Kidney (tissue), 14 donors: ENCODE data around the gene TARM1. TPM values are rescaled to one million over a fixed set of nuclear protein-coding genes. Genes with fewer than 3 reads are reported as not detected.
"Not testable (repeated sequence)": the region's sequence is repeated elsewhere in the genome, so short reads cannot be mapped to it uniquely, and the experiment has no call there.

Experiments
- DNase-seq, 5 donors: peaks; one replicate each; pipeline ENCODE4 v3.0.0-alpha.2; 2013 to 2020
- FAIRE-seq: peaks from 2 replicates; lab custom pipeline; 2012; peaks lifted over from hg19 to GRCh38; lab: Jason Lieb, UNC
- H3K27ac ChIP-seq, 2 donors: one replicate each; pipeline ENCODE4 v1.7.0; 2013; ENCODE audit warnings: low read depth in 2 of 2, low read length in 2 of 2, inconsistent platforms in 1 of 2
- H3K27me3 ChIP-seq: one replicate; pipeline ENCODE4 v1.7.1; 2013; ENCODE audit warnings: low read length, inconsistent platforms; ENCODE audit not compliant: control insufficient read depth, insufficient read depth
- H3K36me3 ChIP-seq, 3 donors: one replicate each; pipeline versions ENCODE4 v1.7.0 to v1.7.1; 2013; ENCODE audit warnings: low read length in 3 of 3, control low read depth in 1 of 3, inconsistent platforms in 1 of 3; ENCODE audit not compliant: insufficient read depth in 3 of 3, control insufficient read depth in 2 of 3
- H3K4me1 ChIP-seq, 3 donors: one replicate each; pipeline versions ENCODE4 v1.7.0 to v1.7.1; 2013; ENCODE audit warnings: low read length in 3 of 3, inconsistent platforms in 1 of 3, low read depth in 1 of 3; ENCODE audit not compliant: control insufficient read depth in 2 of 3, insufficient read depth in 2 of 3
- H3K4me3 ChIP-seq, 3 donors: one replicate each; pipeline versions ENCODE4 v1.7.0 to v1.8.1; 2013; ENCODE audit warnings: low read length in 3 of 3, control low read depth in 1 of 3, inconsistent platforms in 1 of 3
- H3K9ac ChIP-seq, 3 donors: one replicate each; pipeline versions ENCODE4 v1.7.0 to v1.7.1; 2013; ENCODE audit warnings: low read length in 3 of 3, control low read depth in 1 of 3, inconsistent platforms in 1 of 3
- H3K9me3 ChIP-seq, 3 donors: one replicate each; pipeline versions ENCODE4 v1.7.0 to v1.7.1; 2013; ENCODE audit warnings: low read length in 3 of 3, control low read depth in 1 of 3, inconsistent platforms in 1 of 3; ENCODE audit not compliant: control insufficient read depth in 2 of 3, insufficient read depth in 1 of 3
- CTCF ChIP-seq: IDR thresholded peaks from 3 replicates; pipeline ENCODE4 v1.5.1; 2012; ENCODE audit warnings: mild to moderate bottlenecking, moderate library complexity, borderline replicate concordance; ENCODE audit not compliant: insufficient read depth; ENCODE audit errors: extremely low read depth
- intact Hi-C: fragments of 100-400 bp; cut with DNase I; formaldehyde crosslinking; loops from one replicate; pipeline ENCODE4 v1.11.1; 2022
- polyA plus RNA-seq: library from polyadenylated mRNA; stranded (reverse); fragments of 350-450 nt; fragmentation: Illumina TruSeq; extraction: RNeasy Lipid Tissue Mini Kit (QIAGEN cat#74804); gene quantifications from one replicate; pipeline ENCODE4 v1.2.3, GENCODE V29; 2014; ENCODE audit warnings: low read depth, low replicate concordance; ENCODE audit not compliant: insufficient read depth
- total RNA-seq: library from RNA; stranded (reverse); fragmentation: NEBNext Ultra II Directional; extraction: Animal tissue kit (Norgen Biotek cat#: 25700); gene quantifications from one replicate; pipeline ENCODE4 v1.2.1, GENCODE V29; 2021
- donor health status: control.
- donor health status: control.
- donor health status: control.
- donor health status: control.
- donor health status: control.
- donor health status: DM: yes; HTN: yes; CAD: no.
- donor health status: Normal renal cell carcinoma (clear cell type).

TARM1 gene
- total and polyA plus RNA-seq, 2 donors from 2014 or later = not detected

- Histone ChIP-seq H3K4me1 (no peaks in the 10 kb centered on the region), H3K9ac (no peak overlapping the region), H3K27ac (no peak overlapping the region), H3K27me3 (no peaks in the 10 kb centered on the region), H3K9me3 (no peaks in the 10 kb centered on the region), H3K36me3 (no peaks in the 10 kb centered on the region), H3K4me3 (no peak overlapping the region)
- FAIRE-seq = no peak
- intact Hi-C loops = no loop called here
- DNase-seq = no peak
- TF ChIP-seq CTCF = no peak
These were observed 38.2 kb downstream of the TARM1 start for GRCh38 chr19:54042989-54043388.

GRCh38 chr19:54041969-54042606 is 39.1 kb downstream of the TARM1 start:
- intact Hi-C loops = no loop called here
- H3K4me1 ChIP-seq = no peaks in the 10 kb centered on the region

GRCh38 chr19:54040003-54040402 is 41.2 kb downstream of the TARM1 start:
- no peaks in the 10 kb centered on the region for H3K27me3 ChIP-seq
- no peak overlapping the region for H3K9ac ChIP-seq
- no peak for TF ChIP-seq CTCF
- no peaks in the 10 kb centered on the region for H3K36me3 ChIP-seq
- DNase-seq (no peak), FAIRE-seq (no peak)
- no peaks in the 10 kb centered on the region for H3K4me1 ChIP-seq
- H3K4me3 ChIP-seq = no peak overlapping the region
- no peaks in the 10 kb centered on the region for H3K9me3 ChIP-seq
- intact Hi-C loops = no loop called here
- no peak overlapping the region for H3K27ac ChIP-seq

More at GRCh38 chr19:54041969-54042606, 39.1 kb downstream of the TARM1 start:
- Histone ChIP-seq H3K4me3 (no peak overlapping the region), H3K36me3 (no peaks in the 10 kb centered on the region), H3K27me3 (no peaks in the 10 kb centered on the region), H3K27ac (no peak overlapping the region), H3K9me3 (no peaks in the 10 kb centered on the region), H3K9ac (no peak overlapping the region)
- DNase-seq (no peak), FAIRE-seq (no peak)
- no peak for TF ChIP-seq CTCF

- H3K27me3 ChIP-seq, intact Hi-C loops, H3K9ac ChIP-seq, H3K9me3 ChIP-seq, H3K4me3 ChIP-seq, H3K4me1 ChIP-seq, H3K36me3 ChIP-seq, FAIRE-seq, DNase-seq, H3K27ac ChIP-seq: not testable (repeated sequence)
These were observed 44.6 kb downstream of the TARM1 start for GRCh38 chr19:54036542-54036941.
